Effector memory CD4-positive, alpha-beta T cell (primary cell): ENCODE measurements around the gene ALDH1L2.
"Not testable (repeated sequence)": the region's sequence is repeated elsewhere in the genome, so short reads cannot be mapped to it uniquely, and the experiment has no call there.

Experiments
- DNase-seq, 3 donors: peaks; one replicate each; pipeline ENCODE4 v3.0.0-alpha.2; 2020
- H3K27ac ChIP-seq: 2 replicates; pipeline ENCODE4 v1.7.0; 2013; ENCODE audit warnings: mild to moderate bottlenecking, low read length, moderate library complexity; ENCODE audit not compliant: insufficient read depth, poor library complexity, severe bottlenecking
- H3K27me3 ChIP-seq: replicated peaks from 2 replicates; pipeline ENCODE4 v1.7.0; 2013; ENCODE audit warnings: mild to moderate bottlenecking, low read length; ENCODE audit not compliant: insufficient read depth, control insufficient read depth, poor library complexity, severe bottlenecking
- H3K36me3 ChIP-seq: 2 replicates; pipeline ENCODE4 v1.7.0; 2013; ENCODE audit warnings: mild to moderate bottlenecking, low read length, moderate library complexity; ENCODE audit not compliant: control insufficient read depth, insufficient read depth
- H3K4me1 ChIP-seq: 2 replicates; pipeline ENCODE4 v1.7.0; 2013; ENCODE audit warnings: low read length, mild to moderate bottlenecking; ENCODE audit not compliant: control insufficient read depth, insufficient read depth, poor library complexity, severe bottlenecking
- H3K4me3 ChIP-seq: 2 replicates; pipeline ENCODE4 v1.7.0; 2013; ENCODE audit warnings: low read length, low read depth, mild to moderate bottlenecking; ENCODE audit not compliant: insufficient read depth, poor library complexity, severe bottlenecking
- H3K9me3 ChIP-seq: 2 replicates; pipeline ENCODE4 v1.7.0; 2013; ENCODE audit warnings: mild to moderate bottlenecking, low read length, moderate library complexity; ENCODE audit not compliant: control insufficient read depth

The ALDH1L2 gene

DNA sequence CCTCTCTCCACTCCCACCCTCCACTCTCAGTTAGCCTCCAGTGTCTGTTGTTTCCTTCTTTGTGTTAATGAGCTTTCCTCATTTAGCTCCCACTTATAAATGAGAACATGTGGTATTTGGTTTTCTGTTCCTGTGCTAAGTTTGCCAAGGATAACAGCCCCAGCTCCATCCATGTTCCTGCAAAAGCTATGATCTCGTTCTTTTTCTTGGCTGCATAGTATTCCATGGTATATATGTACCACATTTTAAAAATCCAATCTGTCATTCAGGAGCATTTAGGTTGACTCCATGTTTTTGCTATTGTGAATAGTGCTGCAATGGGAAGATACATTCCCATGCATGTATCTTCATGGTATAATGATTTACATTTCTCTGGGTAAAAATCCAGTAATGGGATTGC, 20.5 kb upstream of the ALDH1L2 start:
- H3K4me3 ChIP-seq, result no peak overlapping the region
- no peak for DNase-seq
- H3K27ac ChIP-seq, result no peak overlapping the region
- peaks cover 4% of the 10 kb centered on the region for H3K27me3 ChIP-seq
- H3K4me1 ChIP-seq, result peaks cover 7% of the 10 kb centered on the region
- no peaks in the 10 kb centered on the region for H3K9me3 ChIP-seq
- H3K36me3 ChIP-seq, result no peaks in the 10 kb centered on the region

DNA sequence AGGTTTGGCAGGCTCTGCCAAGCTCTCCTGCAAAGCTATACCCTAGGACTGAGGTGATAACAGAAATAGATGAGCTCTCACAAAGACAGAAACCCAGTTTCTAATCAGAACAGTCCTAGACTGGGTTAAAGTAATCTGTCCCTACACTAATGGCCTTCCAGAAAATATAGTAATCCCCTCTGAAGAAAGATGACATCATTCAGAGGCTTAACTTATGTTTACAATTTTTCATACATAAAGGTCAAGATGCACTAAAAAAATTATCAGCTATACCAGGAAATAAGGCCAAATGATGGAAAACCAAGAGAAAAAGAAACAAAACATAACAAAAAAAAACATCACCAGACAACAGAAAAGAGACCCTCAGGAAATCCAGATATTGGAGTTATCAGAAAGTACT, 18.4 kb upstream of the ALDH1L2 start:
- H3K4me3 ChIP-seq, result no peak overlapping the region
- H3K9me3 ChIP-seq, result no peaks in the 10 kb centered on the region
- H3K4me1 ChIP-seq, result no peaks in the 10 kb centered on the region
- H3K27ac ChIP-seq, result no peak overlapping the region
- H3K36me3 ChIP-seq, result no peaks in the 10 kb centered on the region
- no peak for DNase-seq
- H3K27me3 ChIP-seq, result peaks cover 4% of the 10 kb centered on the region

DNA sequence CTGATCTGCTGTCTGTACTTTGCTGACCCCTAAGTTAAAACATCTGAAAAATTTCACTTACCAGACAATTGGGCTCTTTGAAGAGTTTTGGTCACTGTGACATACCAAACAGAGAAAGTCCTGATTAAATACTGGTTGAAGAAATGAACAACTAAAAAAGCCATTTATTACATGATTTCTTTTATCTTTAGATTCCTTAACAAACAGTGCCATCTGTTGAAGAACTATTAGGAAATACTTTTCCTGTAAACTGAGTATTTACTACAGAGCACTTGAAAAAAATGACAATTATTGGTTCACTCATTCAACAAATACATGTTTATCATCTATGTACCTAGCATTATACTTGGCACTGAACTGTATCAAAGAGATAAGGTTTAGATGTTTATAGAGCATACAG, 16.7 kb upstream of the ALDH1L2 start:
- DNase-seq, result no peak
- Histone ChIP-seq H3K27me3 (no peaks in the 10 kb centered on the region), H3K4me1 (no peaks in the 10 kb centered on the region), H3K9me3 (no peaks in the 10 kb centered on the region), H3K36me3 (no peaks in the 10 kb centered on the region), H3K4me3 (no peak overlapping the region), H3K27ac (no peak overlapping the region)

DNA sequence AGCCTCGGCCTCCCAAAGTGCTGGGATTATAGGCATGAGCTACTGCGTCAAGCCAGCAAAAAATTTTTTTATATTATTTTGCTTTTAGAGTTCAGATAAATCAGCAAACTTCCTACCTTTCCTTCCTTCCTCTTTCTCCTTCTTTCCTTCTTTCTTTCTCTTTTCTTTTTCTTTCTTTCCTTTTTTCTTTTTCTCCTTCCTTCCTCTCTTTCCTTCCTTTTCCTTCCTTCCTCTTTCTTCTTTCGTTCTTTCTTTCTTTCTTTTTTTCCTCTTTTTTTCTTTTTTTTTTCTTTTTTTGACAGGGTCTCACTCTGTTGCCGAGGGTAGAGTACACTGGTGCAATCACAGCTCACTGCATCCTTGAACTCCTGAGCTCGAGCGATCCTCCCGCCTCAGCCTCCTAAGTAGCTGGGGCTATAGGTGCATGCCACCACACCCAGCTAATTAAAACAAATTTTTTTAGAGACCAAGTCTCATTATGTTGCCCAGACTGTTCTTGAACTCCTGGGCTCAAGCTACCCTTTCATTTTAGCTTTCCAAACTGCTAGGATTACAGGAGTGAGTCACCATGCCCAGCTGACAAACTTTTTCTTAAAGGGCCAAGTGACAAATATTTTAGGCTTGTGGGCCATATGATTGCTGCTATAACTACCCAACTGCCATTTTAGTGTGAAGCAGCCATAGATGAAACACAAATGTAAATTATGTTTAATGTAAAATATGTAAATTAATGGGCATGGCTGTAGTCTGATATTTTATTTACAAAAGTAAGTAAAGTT, 16.1 kb upstream of the ALDH1L2 start:
- no peak for DNase-seq
- Histone ChIP-seq H3K36me3 (no peaks in the 10 kb centered on the region), H3K4me1 (no peaks in the 10 kb centered on the region), H3K27me3 (no peaks in the 10 kb centered on the region), H3K4me3 (no peak overlapping the region), H3K27ac (no peak overlapping the region), H3K9me3 (no peaks in the 10 kb centered on the region)

DNA sequence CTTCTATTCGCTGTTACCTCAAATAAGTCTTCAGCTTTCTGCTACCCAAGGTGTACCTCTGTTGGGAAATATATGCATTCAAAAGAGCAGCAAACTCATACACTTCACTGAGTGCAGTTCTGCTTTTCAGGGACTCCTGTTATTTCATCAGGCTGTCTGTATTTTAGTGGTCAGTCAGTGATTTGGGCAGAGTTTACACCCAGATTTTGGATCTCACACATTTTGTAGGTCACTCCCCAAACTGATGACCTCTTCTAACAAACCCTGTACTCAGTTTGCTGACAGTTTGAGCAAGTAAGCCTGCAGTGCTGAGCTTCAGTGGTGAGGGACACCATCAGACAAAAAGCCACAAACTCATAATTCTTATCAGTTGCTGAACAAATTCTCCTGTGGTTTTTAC, 15.1 kb upstream of the ALDH1L2 start:
- no peaks in the 10 kb centered on the region for H3K27me3 ChIP-seq
- no peaks in the 10 kb centered on the region for H3K4me1 ChIP-seq
- H3K27ac ChIP-seq, result no peak overlapping the region
- H3K36me3 ChIP-seq, result no peaks in the 10 kb centered on the region
- no peak overlapping the region for H3K4me3 ChIP-seq
- no peak for DNase-seq
- H3K9me3 ChIP-seq, result no peaks in the 10 kb centered on the region

DNA sequence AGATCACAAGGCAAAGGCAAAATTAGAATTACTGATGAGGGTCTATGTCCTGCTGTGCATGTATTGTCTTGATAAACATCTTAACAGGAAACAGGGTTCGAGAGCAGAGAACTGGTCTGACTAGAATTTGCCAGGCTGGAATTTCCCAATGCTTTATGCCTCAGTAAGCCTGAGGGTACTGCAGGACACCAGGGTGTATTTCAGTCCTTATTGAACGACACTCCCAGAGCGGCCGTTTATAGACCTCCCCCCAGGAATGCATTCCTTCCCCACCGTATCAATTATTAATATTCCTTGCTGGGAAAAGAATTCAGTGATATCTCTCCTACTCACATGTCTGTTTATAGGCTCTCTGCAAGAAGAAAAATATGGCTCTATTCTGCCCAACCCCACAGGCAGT, 11.1 kb upstream of the ALDH1L2 start:
- H3K9me3 ChIP-seq, H3K27ac ChIP-seq, H3K4me3 ChIP-seq, H3K36me3 ChIP-seq, H3K4me1 ChIP-seq, H3K27me3 ChIP-seq, DNase-seq: not testable (repeated sequence)

DNA sequence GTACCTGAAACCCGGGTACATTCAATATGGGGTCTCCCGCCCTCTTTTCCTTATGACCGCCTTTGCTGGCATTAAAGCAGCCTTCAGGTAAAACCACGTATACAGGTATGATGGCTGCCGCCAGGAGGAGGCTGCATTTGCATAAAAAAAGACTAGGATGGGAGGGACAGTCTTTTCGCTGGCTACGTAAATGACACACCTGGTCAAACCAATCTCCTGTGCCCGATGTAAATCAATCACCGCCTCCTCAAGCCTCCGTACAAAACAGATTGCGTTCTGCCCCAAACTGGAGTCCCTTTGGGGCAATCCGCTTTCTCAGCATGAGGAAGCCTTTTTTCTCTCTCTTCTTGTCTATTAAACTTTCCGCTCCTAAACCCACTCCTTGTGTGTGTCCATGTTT, 8.1 kb upstream of the ALDH1L2 start:
- Histone ChIP-seq H3K27me3 (no peaks in the 10 kb centered on the region), H3K9me3 (no peaks in the 10 kb centered on the region), H3K36me3 (no peaks in the 10 kb centered on the region), H3K4me1 (no peaks in the 10 kb centered on the region), H3K27ac (no peak overlapping the region), H3K4me3 (no peak overlapping the region)
- no peak for DNase-seq

DNA sequence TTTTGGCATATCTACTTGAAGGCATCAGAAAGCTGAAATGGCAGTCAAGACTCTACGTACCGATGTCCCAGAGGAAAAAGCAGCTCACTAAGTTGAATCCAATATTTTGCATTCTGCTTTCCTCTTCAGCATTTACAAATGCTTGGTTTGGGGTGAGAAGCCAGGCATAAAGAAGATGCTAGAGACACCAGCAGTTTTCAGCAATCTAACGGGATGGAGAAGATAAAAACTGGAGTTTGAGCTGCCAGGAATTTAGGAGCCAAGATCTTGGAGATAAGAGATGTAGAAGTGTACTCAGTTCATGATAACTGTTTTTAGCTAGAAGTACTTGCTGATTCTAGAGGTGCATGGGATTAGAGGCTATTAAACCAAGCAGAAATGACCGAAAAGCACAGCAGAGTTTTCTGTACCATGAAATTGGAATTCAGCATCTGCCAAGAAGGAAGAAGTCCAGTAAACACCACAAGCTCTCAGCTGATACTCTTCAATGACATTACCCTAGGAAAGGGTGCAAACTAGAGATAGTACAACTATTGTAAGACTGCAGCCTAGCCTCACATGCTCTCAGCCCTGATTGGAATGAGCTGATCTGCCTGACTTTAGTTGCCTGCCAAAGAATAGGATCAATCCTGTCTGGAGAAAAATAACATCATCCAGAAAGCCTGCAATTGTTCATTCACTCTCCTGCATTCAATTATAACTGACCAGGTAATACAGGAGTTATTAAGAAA, 7.4 kb upstream of the ALDH1L2 start:
- Histone ChIP-seq H3K27ac (no peak overlapping the region), H3K4me1 (no peaks in the 10 kb centered on the region), H3K4me3 (no peak overlapping the region), H3K36me3 (no peaks in the 10 kb centered on the region), H3K9me3 (no peaks in the 10 kb centered on the region), H3K27me3 (no peaks in the 10 kb centered on the region)
- no peak for DNase-seq

DNA sequence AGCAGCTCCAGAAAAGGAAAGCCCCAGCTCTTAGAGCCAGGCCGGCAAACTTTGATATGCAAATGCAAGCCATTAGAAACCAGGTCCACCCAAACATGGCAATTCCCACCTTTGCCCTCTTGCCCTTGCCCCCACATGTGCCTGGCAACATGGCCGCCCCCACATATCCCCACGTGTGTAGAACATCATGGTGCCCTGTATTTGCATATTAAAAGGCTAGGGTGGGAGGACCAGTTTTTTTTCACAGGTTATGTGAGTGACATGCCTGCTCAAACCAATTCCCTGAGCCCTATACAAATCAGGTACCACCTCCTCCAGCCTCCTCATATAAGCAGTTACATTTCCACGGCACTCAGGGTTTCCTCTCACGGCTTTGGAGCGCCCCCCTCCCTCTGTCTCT, 6.1 kb upstream of the ALDH1L2 start:
- Histone ChIP-seq H3K4me1 (no peaks in the 10 kb centered on the region), H3K27me3 (no peaks in the 10 kb centered on the region), H3K4me3 (no peak overlapping the region), H3K27ac (no peak overlapping the region), H3K9me3 (no peaks in the 10 kb centered on the region), H3K36me3 (no peaks in the 10 kb centered on the region)
- no peak for DNase-seq

DNA sequence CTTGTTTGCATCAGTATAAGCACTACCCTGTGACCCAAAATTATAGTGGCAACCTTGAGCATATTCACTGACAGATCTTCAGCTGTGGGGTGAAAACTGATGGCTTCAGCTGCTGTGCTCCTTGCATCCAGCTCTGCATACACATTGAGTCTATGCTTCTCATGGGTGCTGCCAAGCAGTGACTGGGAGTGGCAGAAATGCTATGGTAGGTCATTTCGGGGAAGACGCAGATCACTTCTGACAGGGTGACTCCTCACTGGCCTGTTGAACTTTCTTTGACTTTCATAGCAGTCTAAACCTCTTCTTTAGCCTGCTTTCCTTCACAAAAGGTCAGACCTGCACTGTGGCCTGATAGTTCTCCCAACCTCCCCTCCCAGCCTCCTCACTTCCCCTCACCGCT, 5.6 kb upstream of the ALDH1L2 start:
- no peak for DNase-seq
- no peak overlapping the region for H3K27ac ChIP-seq
- no peaks in the 10 kb centered on the region for H3K4me1 ChIP-seq
- no peaks in the 10 kb centered on the region for H3K36me3 ChIP-seq
- H3K9me3 ChIP-seq, result no peaks in the 10 kb centered on the region
- no peaks in the 10 kb centered on the region for H3K27me3 ChIP-seq
- no peak overlapping the region for H3K4me3 ChIP-seq
